GM21786 (cell line): Measurements from ENCODE around the gene SPTBN1.
A peak's percentile ranks its signal among the peaks of the same experiment; 100 is the strongest.

Experiments used
- ATAC-seq: cut with Tn5 transposase; IDR thresholded peaks from one replicate; pipeline ENCODE4 v1.9.1; 2021; ENCODE audit not compliant: unreplicated experiment

Gene SPTBN1

GRCh38 chr2:54455563-54456361 is at the start of gene SPTBN1:
Gene SPTBN1, plus strand, starts transcription at chr2:54456327. Its CDS starts 70,092 bp downstream, at chr2:54526419.
- ATAC-seq: peak; percentile 28

- no peak for ATAC-seq
These were observed 48.4 kb upstream of the SPTBN1 start for GRCh38 chr2:54407693-54408092.

GRCh38 chr2:54408288-54408687 is 47.8 kb upstream of the SPTBN1 start:
- ATAC-seq: no peak

GRCh38 chr2:54409752-54410151 is 46.4 kb upstream of the SPTBN1 start:
- no peak for ATAC-seq

- no peak for ATAC-seq
These were observed 44.2 kb upstream of the SPTBN1 start for GRCh38 chr2:54411801-54412354.

GRCh38 chr2:54416166-54416813 is 39.8 kb upstream of the SPTBN1 start:
- no peak for ATAC-seq

- no peak for ATAC-seq
These were observed 39.2 kb upstream of the SPTBN1 start for GRCh38 chr2:54416938-54417337.

- ATAC-seq: no peak
These were observed 38.5 kb upstream of the SPTBN1 start for GRCh38 chr2:54417577-54417976.

- ATAC-seq: no peak
These were observed 36.7 kb upstream of the SPTBN1 start for GRCh38 chr2:54419388-54419787.

- ATAC-seq: no peak
These were observed 36.1 kb upstream of the SPTBN1 start for GRCh38 chr2:54419855-54420523.

- ATAC-seq: no peak
These were observed 35.5 kb upstream of the SPTBN1 start for GRCh38 chr2:54420524-54421172.

- ATAC-seq: no peak
These were observed 34.0 kb upstream of the SPTBN1 start for GRCh38 chr2:54422072-54422581.

GRCh38 chr2:54423213-54423612 is 32.9 kb upstream of the SPTBN1 start:
- ATAC-seq: no peak

GRCh38 chr2:54424555-54425163 is 31.5 kb upstream of the SPTBN1 start:
- ATAC-seq: no peak

- no peak for ATAC-seq
These were observed 27.9 kb upstream of the SPTBN1 start for GRCh38 chr2:54428108-54428831.

GRCh38 chr2:54429054-54429453 is 27.1 kb upstream of the SPTBN1 start:
- no peak for ATAC-seq

GRCh38 chr2:54429811-54430551 is 26.1 kb upstream of the SPTBN1 start:
- no peak for ATAC-seq

GRCh38 chr2:54430649-54431048 is 25.5 kb upstream of the SPTBN1 start:
- ATAC-seq: no peak
